ENCODE data around the gene CD9. TPM values are rescaled to one million over a fixed set of nuclear protein-coding genes. Genes with fewer than 3 reads are reported as not detected.

CD9 gene
- polyA plus RNA-seq, 1 of the 3 experiments (the other 2 are of a cell fraction), result 76.6 TPM

DNA sequence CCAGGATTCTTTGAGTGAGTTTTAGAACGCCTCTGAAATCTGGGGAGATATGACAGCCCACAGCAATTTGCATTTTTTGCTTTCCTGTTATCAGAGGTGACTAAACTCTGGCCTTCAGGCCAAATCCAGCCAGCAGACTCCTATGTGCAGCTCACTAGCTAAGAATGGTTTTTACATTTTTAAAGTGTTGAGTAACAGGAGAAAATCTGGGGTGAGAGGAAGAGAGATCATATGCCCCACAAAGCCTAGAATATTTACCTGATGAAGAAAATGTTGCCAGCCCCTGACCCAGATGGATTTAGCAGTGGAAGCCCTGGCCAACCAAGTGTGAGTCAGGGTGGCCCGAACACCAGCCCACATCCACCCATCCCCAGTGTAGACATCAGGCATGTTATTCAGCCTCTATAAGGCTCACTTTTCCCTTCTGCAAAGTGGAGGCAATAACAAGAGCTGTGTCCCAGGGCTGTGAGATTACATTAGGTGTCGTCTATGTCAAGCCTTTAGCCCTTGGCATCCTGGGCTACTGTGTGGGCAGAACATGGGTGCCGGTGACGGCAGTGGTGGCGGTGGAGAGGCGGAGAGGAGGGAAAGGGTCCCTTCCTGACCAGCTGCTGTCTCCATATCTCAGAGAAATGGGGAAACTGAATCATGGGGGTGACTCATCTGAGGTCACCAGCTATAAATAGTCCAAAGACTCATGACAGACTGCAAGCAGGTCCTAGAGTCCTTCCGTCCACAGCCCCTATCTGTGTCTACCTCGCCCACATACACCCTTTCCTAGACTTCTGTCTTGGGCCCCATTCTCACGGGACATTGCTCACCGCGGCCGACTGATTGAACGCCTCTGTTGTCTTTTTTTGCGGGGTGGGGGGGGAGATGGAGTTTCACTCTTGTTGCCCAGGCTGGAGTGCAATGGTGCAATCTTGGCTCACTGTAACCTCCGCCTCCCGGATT, 32.6 kb upstream of the CD9 start (continued):
- TF ChIP-seq FOXM1 (IDR thresholded peaks at IDR 0.05; ENCODE audit: low read depth) (no peak), MXI1 (IDR thresholded peaks at IDR 0.05; ENCODE audit: low read depth, low read length) (no peak), SIN3A (IDR thresholded peaks at IDR 0.05; ENCODE audit: borderline replicate concordance, low read depth, low read length) (no peak), POLR2AphosphoS5 (IDR thresholded peaks at IDR 0.05; ENCODE audit: low read depth, low read length) (peak; percentile 54; the same call in 1 of the 2 replicates), MEF2A (IDR thresholded peaks at IDR 0.05; ENCODE audit: borderline replicate concordance, low read depth) (peak; percentile 100), USF2 (IDR thresholded peaks at IDR 0.05; ENCODE audit: borderline replicate concordance, low read depth, low read length) (no peak)
- TF ChIP-seq, protein P1, sequence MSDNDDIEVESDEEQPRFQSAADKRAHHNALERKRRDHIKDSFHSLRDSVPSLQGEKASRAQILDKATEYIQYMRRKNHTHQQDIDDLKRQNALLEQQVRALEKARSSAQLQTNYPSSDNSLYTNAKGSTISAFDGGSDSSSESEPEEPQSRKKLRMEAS (IDR thresholded peaks at IDR 0.05; ENCODE audit: low read depth), result no peak
- TF ChIP-seq, protein P2, sequence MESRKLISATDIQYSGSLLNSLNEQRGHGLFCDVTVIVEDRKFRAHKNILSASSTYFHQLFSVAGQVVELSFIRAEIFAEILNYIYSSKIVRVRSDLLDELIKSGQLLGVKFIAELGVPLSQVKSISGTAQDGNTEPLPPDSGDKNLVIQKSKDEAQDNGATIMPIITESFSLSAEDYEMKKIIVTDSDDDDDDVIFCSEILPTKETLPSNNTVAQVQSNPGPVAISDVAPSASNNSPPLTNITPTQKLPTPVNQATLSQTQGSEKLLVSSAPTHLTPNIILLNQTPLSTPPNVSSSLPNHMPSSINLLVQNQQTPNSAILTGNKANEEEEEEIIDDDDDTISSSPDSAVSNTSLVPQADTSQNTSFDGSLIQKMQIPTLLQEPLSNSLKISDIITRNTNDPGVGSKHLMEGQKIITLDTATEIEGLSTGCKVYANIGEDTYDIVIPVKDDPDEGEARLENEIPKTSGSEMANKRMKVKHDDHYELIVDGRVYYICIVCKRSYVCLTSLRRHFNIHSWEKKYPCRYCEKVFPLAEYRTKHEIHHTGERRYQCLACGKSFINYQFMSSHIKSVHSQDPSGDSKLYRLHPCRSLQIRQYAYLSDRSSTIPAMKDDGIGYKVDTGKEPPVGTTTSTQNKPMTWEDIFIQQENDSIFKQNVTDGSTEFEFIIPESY (IDR thresholded peaks at IDR 0.05; ENCODE audit: borderline replicate concordance, low read depth), result peak; percentile 31; the same call in 1 of the 2 replicates

DNA sequence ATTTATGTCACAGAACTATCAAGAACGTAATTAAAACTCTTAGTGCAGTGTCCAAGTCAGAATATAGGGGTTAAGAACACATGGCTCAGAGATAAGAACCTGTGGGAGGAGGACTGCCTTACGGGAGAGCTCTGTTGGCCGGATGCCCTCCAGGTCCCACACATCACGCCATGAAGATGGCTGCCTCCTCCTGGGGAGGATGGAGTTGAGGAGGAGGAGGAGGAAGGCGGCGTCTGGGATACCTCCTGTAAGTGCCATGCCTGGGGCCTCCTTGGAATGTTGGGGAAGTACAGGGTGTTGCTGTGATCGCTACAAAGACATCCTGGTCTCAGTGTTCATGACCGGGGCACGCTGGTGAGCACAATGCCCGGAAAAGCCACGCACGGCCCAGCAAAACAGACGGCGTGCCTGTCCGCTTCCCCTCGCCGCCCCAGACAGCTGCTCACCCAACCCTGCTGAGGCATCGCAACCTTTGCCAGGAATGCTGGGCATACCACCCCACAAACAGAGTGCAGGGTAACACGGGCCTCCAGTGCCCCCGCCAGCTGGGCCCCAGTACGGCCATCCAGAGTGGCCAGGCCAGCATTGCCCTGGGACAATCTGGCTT, 28.7 kb upstream of the CD9 start:
- TF ChIP-seq USF2 (IDR thresholded peaks at IDR 0.05; ENCODE audit: borderline replicate concordance, low read depth, low read length), result no peak
- TF ChIP-seq FOXJ3 (CRISPR knock-in tag; IDR thresholded peaks at IDR 0.05), result no peak
- no peak for TF ChIP-seq GATA2 (CRISPR knock-in tag; IDR thresholded peaks at IDR 0.05)
- TF ChIP-seq RCOR1 (IDR thresholded peaks at IDR 0.05; ENCODE audit: low read length), result no peak
- no peak for TF ChIP-seq CHD2 (IDR thresholded peaks at IDR 0.05; ENCODE audit: low read length, partially characterized antibody)
- TF ChIP-seq RAD21 (IDR thresholded peaks at IDR 0.05; ENCODE audit: low read length), result no peak
- TF ChIP-seq SIN3A (IDR thresholded peaks at IDR 0.05; ENCODE audit: borderline replicate concordance, low read depth, low read length), result no peak
- TF ChIP-seq, protein P1 (IDR thresholded peaks at IDR 0.05; ENCODE audit: low read depth), result no peak
- TF ChIP-seq, protein P3, sequence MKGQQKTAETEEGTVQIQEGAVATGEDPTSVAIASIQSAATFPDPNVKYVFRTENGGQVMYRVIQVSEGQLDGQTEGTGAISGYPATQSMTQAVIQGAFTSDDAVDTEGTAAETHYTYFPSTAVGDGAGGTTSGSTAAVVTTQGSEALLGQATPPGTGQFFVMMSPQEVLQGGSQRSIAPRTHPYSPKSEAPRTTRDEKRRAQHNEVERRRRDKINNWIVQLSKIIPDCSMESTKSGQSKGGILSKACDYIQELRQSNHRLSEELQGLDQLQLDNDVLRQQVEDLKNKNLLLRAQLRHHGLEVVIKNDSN (IDR thresholded peaks at IDR 0.05; ENCODE audit: borderline replicate concordance, low read depth), result no peak
- no peak for TF ChIP-seq RXRA (IDR thresholded peaks at IDR 0.05; ENCODE audit: borderline replicate concordance, low read depth)
- no peak for TF ChIP-seq CTCF (IDR thresholded peaks at IDR 0.05)
- no peak for TF ChIP-seq FOXM1 (IDR thresholded peaks at IDR 0.05; ENCODE audit: low read depth)
- no peak for TF ChIP-seq FOSL2 (IDR thresholded peaks at IDR 0.05; ENCODE audit: borderline replicate concordance, low read depth)
- no peak for TF ChIP-seq RFX5 (IDR thresholded peaks at IDR 0.05; ENCODE audit: low read length)
- TF ChIP-seq NRF1 (IDR thresholded peaks at IDR 0.05; ENCODE audit: low read depth, low read length), result no peak
- CTCF ChIA-PET, result no interaction called here

More for the DNA sequence above, 28.7 kb upstream of the CD9 start:
- H3K4me2 ChIP-seq, result no peak overlapping the region
- no peak overlapping the region for H2AFZ ChIP-seq (ENCODE audit: low read depth)
- no peak for DNase-seq
- no peak overlapping the region for H3K4me3 ChIP-seq (ENCODE audit: low read depth in 2 of 2, low read length in 1 of 2)
- POLR2A ChIA-PET, result no interaction called here
- H3F3A ChIP-seq (replicated peaks; ENCODE audit: insufficient read depth), result peaks cover 12% of the 10 kb centered on the region
- H3K27ac ChIP-seq (ENCODE audit: low read depth in 2 of 2, low read length in 1 of 2), result no peak overlapping the region
- no peaks in the 10 kb centered on the region for H3K9me2 ChIP-seq
- no peaks in the 10 kb centered on the region for H4K20me1 ChIP-seq (ENCODE audit: insufficient read depth)
- peaks cover 7 to 20% of the 10 kb centered on the region in 2 experiments; a peak in 3 of 4 replicates for H3K4me1 ChIP-seq (ENCODE audit: control insufficient read depth in 1 of 2, insufficient read depth in 2 of 2, low read depth in 1 of 2, low read length in 1 of 2)
- WGBS (ENCODE audit: low lambda C conversion rate), result 87% methylated on average over 5 of the region's 21 CpGs
- H3K9me3 ChIP-seq, result no peaks in the 10 kb centered on the region
- no peaks in the 10 kb centered on the region for H3K36me3 ChIP-seq (replicated peaks in 1 of 2; ENCODE audit: control insufficient read depth in 1 of 2, insufficient read depth in 2 of 2, low read length in 1 of 2)
- no peaks in the 10 kb centered on the region for H3K27me3 ChIP-seq (ENCODE audit: insufficient read depth)
- H3K9ac ChIP-seq, result no peak overlapping the region
- H3K79me2 ChIP-seq (ENCODE audit: insufficient read depth), result no peaks in the 10 kb centered on the region
